WI38 (cell line): Measurements from ENCODE around the gene DHX58.
A peak's percentile ranks its signal among the peaks of the same experiment; 100 is the strongest.
"Not testable (repeated sequence)": the region's sequence is repeated elsewhere in the genome, so short reads cannot be mapped to it uniquely, and the experiment has no call there.

Experiments
- H3K4me3 ChIP-seq: 2 replicates; pipeline ENCODE4 v1.5.1; 2011; ENCODE audit warnings: low read depth, mild to moderate bottlenecking, control low read depth, low read length
- TF ChIP-seq, protein P1 (sequence below): IDR thresholded peaks from 2 replicates; pipeline ENCODE4 v1.5.1; 2012; ENCODE audit warnings: low read depth, mild to moderate bottlenecking, control low read depth, low read length

DHX58 gene

GRCh38 chr17:42142371-42142896, 29.9 kb upstream of the DHX58 start:
- TF ChIP-seq, protein P1, sequence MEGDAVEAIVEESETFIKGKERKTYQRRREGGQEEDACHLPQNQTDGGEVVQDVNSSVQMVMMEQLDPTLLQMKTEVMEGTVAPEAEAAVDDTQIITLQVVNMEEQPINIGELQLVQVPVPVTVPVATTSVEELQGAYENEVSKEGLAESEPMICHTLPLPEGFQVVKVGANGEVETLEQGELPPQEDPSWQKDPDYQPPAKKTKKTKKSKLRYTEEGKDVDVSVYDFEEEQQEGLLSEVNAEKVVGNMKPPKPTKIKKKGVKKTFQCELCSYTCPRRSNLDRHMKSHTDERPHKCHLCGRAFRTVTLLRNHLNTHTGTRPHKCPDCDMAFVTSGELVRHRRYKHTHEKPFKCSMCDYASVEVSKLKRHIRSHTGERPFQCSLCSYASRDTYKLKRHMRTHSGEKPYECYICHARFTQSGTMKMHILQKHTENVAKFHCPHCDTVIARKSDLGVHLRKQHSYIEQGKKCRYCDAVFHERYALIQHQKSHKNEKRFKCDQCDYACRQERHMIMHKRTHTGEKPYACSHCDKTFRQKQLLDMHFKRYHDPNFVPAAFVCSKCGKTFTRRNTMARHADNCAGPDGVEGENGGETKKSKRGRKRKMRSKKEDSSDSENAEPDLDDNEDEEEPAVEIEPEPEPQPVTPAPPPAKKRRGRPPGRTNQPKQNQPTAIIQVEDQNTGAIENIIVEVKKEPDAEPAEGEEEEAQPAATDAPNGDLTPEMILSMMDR: no peak

GRCh38 chr17:42141382-42141781, 28.9 kb upstream of the DHX58 start:
- TF ChIP-seq, protein P1: no peak
- H3K4me3 ChIP-seq: no peak overlapping the region

More at GRCh38 chr17:42142371-42142896, 29.9 kb upstream of the DHX58 start:
- H3K4me3 ChIP-seq: peak overlapping the region; percentile 1; the same call in 1 of the 2 replicates

DNA sequence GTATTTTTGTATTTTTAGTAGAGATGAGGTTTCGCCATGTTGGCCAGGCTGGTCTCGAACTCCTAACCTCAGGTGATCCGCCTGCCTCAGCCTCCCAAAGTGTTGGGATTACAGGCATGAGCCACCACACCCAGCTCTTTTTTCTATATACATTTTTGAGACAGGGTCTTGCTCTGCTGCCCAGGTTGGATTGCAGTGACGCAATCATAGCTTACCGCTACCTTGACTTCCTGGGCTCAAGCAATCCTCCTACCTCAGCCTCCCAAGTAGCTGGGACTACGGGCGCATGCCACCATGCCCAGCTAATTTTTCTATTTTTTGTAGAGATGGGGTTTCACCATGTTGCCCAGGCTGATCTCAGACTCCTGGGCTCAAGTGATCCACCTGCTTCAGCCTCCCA, 28.2 kb upstream of the DHX58 start:
- not testable (repeated sequence) for H3K4me3 ChIP-seq

GRCh38 chr17:42138749-42139492, 26.4 kb upstream of the DHX58 start:
- no peak overlapping the region for H3K4me3 ChIP-seq
- TF ChIP-seq, protein P1: no peak

- TF ChIP-seq, protein P1: no peak
- no peak overlapping the region for H3K4me3 ChIP-seq
These were observed 24.1 kb upstream of the DHX58 start for GRCh38 chr17:42136654-42137051.

DNA sequence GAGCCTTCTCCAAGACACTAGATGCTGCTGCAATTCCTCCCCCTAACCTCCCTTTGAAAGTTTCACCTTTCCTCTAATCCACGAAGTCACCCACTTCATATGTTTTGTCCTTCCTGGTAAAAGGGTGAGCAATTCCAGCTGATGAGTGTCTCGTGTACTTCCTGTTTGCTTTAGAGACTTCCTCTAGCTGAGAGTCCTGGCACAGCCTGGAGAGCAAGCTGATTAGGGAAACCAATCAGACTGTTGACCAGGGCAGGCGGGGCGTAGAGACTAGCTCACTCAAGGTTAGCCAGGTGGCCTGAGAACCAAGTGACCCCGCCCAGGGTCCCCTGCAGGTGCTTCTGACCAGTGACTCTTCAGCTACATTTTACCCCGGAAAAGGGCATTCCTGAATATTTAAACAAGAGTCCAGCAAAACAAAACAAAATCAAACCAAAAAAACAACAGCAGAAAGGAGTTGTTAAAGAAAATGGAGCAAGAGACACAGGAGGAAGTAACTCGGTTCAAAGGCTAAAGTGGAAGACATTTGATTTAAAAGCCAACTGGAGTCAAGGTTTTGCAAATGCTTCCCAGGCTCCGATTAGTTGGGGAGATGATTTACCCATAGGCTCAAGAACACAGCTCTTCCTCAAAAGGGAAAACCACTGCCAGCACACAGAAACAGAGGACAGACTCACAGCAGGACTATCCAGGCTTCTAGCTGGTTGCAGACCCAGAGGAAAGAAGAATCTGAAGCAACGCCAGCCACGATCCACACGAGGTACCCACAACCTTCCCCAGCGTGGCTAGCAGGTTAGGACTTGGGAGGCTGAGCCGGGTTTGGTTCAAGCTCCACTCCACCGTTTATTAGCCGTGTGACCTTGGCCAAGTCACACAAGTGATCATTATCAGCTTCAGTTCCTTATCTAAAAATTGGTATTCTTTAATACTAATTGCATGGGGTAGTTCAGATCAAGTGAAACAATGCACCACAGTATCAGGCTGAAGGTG, 23.4 kb upstream of the DHX58 start:
- TF ChIP-seq, protein P1: no peak
- H3K4me3 ChIP-seq: no peak overlapping the region

GRCh38 chr17:42135151-42135550, 22.6 kb upstream of the DHX58 start:
- TF ChIP-seq, protein P1: no peak
- no peak overlapping the region for H3K4me3 ChIP-seq
